ENCODE measurements around the gene SDC1. TPM values are rescaled to one million over a fixed set of nuclear protein-coding genes. Genes with fewer than 3 reads are reported as not detected.

The SDC1 gene
- total and polyA plus RNA-seq, 2 of the 8 experiments (the other 6 are each of a cell fraction or from before 2014, with no cell fraction given), result 45.3 to 73.3 TPM

- H3K23ac ChIP-seq (ENCODE audit: insufficient read length), result no peak overlapping the region
- no peaks in the 10 kb centered on the region; a peak in 3 of 7 replicates for H3K27me3 ChIP-seq (replicated peaks in 1 of 4; ENCODE audit: control insufficient read depth in 3 of 4, extremely low read depth in 1 of 4, insufficient read depth in 3 of 4, low read length in 3 of 4)
- peaks cover 0 to 40% (median 21%) of the 10 kb centered on the region in 4 experiments; a peak in 6 of 7 replicates for H3K4me1 ChIP-seq (replicated peaks in 1 of 4; ENCODE audit: control insufficient read depth in 3 of 4, insufficient read depth in 4 of 4, low read length in 3 of 4)
- no peaks in the 10 kb centered on the region for H3K9me3 ChIP-seq (ENCODE audit: insufficient read depth in 2 of 2, low read depth in 1 of 2, low read length in 1 of 2)
- H4K5ac ChIP-seq (ENCODE audit: insufficient read length, low read depth, low read length), result no peak overlapping the region
- H3K4ac ChIP-seq (replicated peaks; ENCODE audit: insufficient read length, low read depth, low read length), result no peak overlapping the region
- TF ChIP-seq JUN (IDR thresholded peaks at IDR 0.05; ENCODE audit: low read depth, low read length) (no peak), FOSL1 (IDR thresholded peaks at IDR 0.05; ENCODE audit: insufficient read depth, low read depth, low read length) (no peak)
- H2BK5ac ChIP-seq (ENCODE audit: low read depth, low read length), result no peak overlapping the region
- no peak overlapping the region for H3K4me3 ChIP-seq (ENCODE audit: extremely low read depth in 1 of 4, insufficient read depth in 2 of 4, low read depth in 3 of 4, low read length in 4 of 4)
- ChIA-PET CTCF (ENCODE audit: partially characterized antibody) (interaction anchor here (0.7 to 17.4 kb wide), 18 partner anchors 8 to 1711 kb away, joined by 3 to 163 read pairs (median 6); partner anchors contain the start of gene SDC1), POLR2A (ENCODE audit: partially characterized antibody) (interaction anchor here (0.7 to 1.2 kb wide), 3 partner anchors 8 to 62 kb away, joined by 3 to 4 read pairs (median 3); no protein-coding TSS in a partner anchor)
- no peak overlapping the region for H2BK120ac ChIP-seq (replicated peaks; ENCODE audit: low read depth, low read length)
- H3K27ac ChIP-seq (ENCODE audit: low read depth, low read length), result no peak overlapping the region
- H4K20me1 ChIP-seq (replicated peaks in 1 of 2; ENCODE audit: control insufficient read depth in 1 of 2, insufficient read depth in 2 of 2, low read length in 2 of 2), result no peaks in the 10 kb centered on the region
- no peaks in the 10 kb centered on the region for H3K23me2 ChIP-seq (ENCODE audit: low read depth, low read length)
- peak overlapping the region; percentile 80; the same call in 1 of the 2 replicates for H3K18ac ChIP-seq (ENCODE audit: extremely low read depth, low read length)
- no peaks in the 10 kb centered on the region for H3K36me3 ChIP-seq (ENCODE audit: control insufficient read depth in 2 of 4, insufficient read depth in 4 of 4, low read length in 3 of 4)
- no peak for DNase-seq (ENCODE audit: low read depth in 1 of 2, low spot score in 2 of 2)
- no peak for FAIRE-seq
- peak overlapping the region; percentile 90; the same call in 1 of the 2 replicates for H2BK20ac ChIP-seq (ENCODE audit: low read length)
- 0 out of 2 replicates have a peak overlapping the region, but pooled peaks have one; percentile 15 for H2AK5ac ChIP-seq (ENCODE audit: low read depth, low read length)
- H3K79me2 ChIP-seq (ENCODE audit: control insufficient read depth in 1 of 2, insufficient read depth in 2 of 2, low read length in 2 of 2), result no peaks in the 10 kb centered on the region
- peak overlapping the region; percentile 45 for H4K91ac ChIP-seq (replicated peaks; ENCODE audit: insufficient read length, low read length)
- H2BK15ac ChIP-seq (ENCODE audit: low read length), result 0 out of 2 replicates have a peak overlapping the region, but pooled peaks have one; percentile 46
- H3K79me1 ChIP-seq (ENCODE audit: low read depth, low read length), result no peaks in the 10 kb centered on the region
- H3K9ac ChIP-seq (replicated peaks in 1 of 4; ENCODE audit: extremely low read depth in 1 of 4, low read depth in 3 of 4, low read length in 3 of 4), result no peak overlapping the region
- no peak overlapping the region for H3K14ac ChIP-seq (ENCODE audit: insufficient read length)
- H2BK12ac ChIP-seq (ENCODE audit: low read depth, low read length), result peak overlapping the region; percentile 60; the same call in 1 of the 2 replicates
- 86% methylated on average over 4 of the region's 4 CpGs; no CpG with 5 or more reads in 1 of the 2 experiments for WGBS, 2 experiments (ENCODE audit: extremely low coverage in 1 of 2, insufficient coverage in 1 of 2, insufficient read length in 1 of 2, insufficient replicate concordance in 2 of 2, low coverage in 1 of 2, low lambda C conversion rate in 2 of 2, missing lambda C conversion rate in 1 of 2)
- H3K4me2 ChIP-seq (ENCODE audit: insufficient read depth in 1 of 2, low read depth in 2 of 2, low read length in 2 of 2), result peak overlapping the region in 1 of 2 experiments; percentile 19; a peak in 1 of 4 replicates
- H4K8ac ChIP-seq (ENCODE audit: extremely low read depth, insufficient read depth, low read length), result no peak overlapping the region
- no peak overlapping the region for H2AFZ ChIP-seq (ENCODE audit: low read length)
- H3K56ac ChIP-seq (replicated peaks; ENCODE audit: insufficient read length, low read depth, low read length), result no peak overlapping the region
Observed at GRCh38 chr2:20189299-20189931, 35.5 kb downstream of the SDC1 start.
